ENCODE results near the gene ADSS2. TPM values are rescaled to one million over a fixed set of nuclear protein-coding genes. Genes with fewer than 3 reads are reported as not detected.

Gene ADSS2
- total RNA-seq, 1 donor from 2014 or later: 46.0 TPM

Other genes with a start within 250 kb of the ADSS2 start
- gene CATSPERE, start 9.4 kb upstream of the ADSS2 start, total RNA-seq: 1.2 TPM
- 24.3 TPM for gene DESI2, start 201.2 kb upstream of the ADSS2 start, total RNA-seq

Data from temporal lobe (tissue), 1 donor.